AG04450 (cell line): Measurements from ENCODE around the gene DLX5. TPM values are rescaled to one million over a fixed set of nuclear protein-coding genes. Genes with fewer than 3 reads are reported as not detected.

ENCODE experiments used
- CTCF ChIA-PET: fragments of 300-600, 350-600 bp; formaldehyde crosslinking; extraction: SDS; loops from one replicate; lab custom pipeline; 2022; ENCODE audit warnings: antibody characterized with exemption, inconsistent platforms; lab: Charles Lee
- POLR2A ChIA-PET: fragments of 350-600 bp; formaldehyde crosslinking; extraction: SDS; loops from one replicate; lab custom pipeline; 2021; ENCODE audit warnings: antibody characterized with exemption, inconsistent platforms; lab: Yijun Ruan, JAX
- DNase-seq: peaks from one replicate; pipeline ENCODE4 v3.0.0-alpha.2; 2011; ENCODE audit warnings: low read depth, low spot score
- H3K27ac ChIP-seq: one replicate; pipeline ENCODE4 v1.5.1; 2012; ENCODE audit warnings: low read depth, low read length, control low read depth
- H3K27me3 ChIP-seq: one replicate; pipeline ENCODE4 v1.6.0; 2012; ENCODE audit warnings: low read length; ENCODE audit not compliant: control insufficient read depth, insufficient read depth
- H3K4me3 ChIP-seq: 2 replicates; pipeline ENCODE4 v1.5.1; 2011; ENCODE audit warnings: mild to moderate bottlenecking, low read depth, low read length, control low read depth
- H3K9me3 ChIP-seq: 2 replicates; pipeline ENCODE4 v1.5.1; 2012; ENCODE audit warnings: low read length; ENCODE audit not compliant: control insufficient read depth, insufficient read depth
- polyA plus RNA-seq: library from polyadenylated mRNA; depleted of rRNA; stranded (reverse); fragments of >200 nt; gene quantifications from 2 replicates; pipeline ENCODE4 v1.2.3, GENCODE V29; 2011; rRNA removed
- small RNA-seq: library from RNA; depleted of rRNA; stranded (forward); fragments of <200 nt; gene quantifications from one replicate; pipeline ENCODE3, GENCODE V24; 2012; ENCODE audit warnings: low read depth; ENCODE audit not compliant: insufficient read length
- TF ChIP-seq, protein P1 (sequence below): IDR thresholded peaks from 2 replicates; pipeline ENCODE4 v1.5.1; 2011; ENCODE audit warnings: low read depth, low read length, control low read depth, inconsistent platforms

DLX5 gene
- polyA plus RNA-seq, 1 experiment, result not detected

- ChIA-PET CTCF (no interaction called here), POLR2A (no interaction called here)
- DNase-seq, result no peak
- H3K27me3 ChIP-seq, result no peaks in the 10 kb centered on the region
- no peaks in the 10 kb centered on the region for H3K9me3 ChIP-seq
- TF ChIP-seq, protein P1, sequence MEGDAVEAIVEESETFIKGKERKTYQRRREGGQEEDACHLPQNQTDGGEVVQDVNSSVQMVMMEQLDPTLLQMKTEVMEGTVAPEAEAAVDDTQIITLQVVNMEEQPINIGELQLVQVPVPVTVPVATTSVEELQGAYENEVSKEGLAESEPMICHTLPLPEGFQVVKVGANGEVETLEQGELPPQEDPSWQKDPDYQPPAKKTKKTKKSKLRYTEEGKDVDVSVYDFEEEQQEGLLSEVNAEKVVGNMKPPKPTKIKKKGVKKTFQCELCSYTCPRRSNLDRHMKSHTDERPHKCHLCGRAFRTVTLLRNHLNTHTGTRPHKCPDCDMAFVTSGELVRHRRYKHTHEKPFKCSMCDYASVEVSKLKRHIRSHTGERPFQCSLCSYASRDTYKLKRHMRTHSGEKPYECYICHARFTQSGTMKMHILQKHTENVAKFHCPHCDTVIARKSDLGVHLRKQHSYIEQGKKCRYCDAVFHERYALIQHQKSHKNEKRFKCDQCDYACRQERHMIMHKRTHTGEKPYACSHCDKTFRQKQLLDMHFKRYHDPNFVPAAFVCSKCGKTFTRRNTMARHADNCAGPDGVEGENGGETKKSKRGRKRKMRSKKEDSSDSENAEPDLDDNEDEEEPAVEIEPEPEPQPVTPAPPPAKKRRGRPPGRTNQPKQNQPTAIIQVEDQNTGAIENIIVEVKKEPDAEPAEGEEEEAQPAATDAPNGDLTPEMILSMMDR, result no peak
- H3K4me3 ChIP-seq, result no peak overlapping the region
- H3K27ac ChIP-seq, result no peak overlapping the region
Observed at GRCh38 chr7:96979551-96980276, 44.9 kb downstream of the DLX5 start.

DNA sequence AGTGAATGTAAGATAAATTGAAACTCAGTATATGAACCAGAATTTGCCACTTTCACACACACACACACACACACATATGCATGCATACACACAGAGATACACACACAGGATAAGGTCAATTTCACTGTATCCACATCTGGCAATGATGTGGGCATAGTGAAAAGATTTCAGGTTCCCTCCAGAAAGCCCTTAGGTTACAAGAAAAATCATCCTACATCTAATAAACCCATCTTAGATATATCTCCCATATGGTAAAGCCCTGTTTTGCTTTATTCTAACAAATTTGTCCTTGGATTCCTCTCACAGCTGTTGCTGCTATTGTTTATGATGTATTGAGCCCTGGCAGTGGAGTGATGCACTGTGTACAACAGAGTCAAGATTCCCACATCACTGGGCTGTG, 47.2 kb downstream of the DLX5 start:
- Histone ChIP-seq H3K4me3 (no peak overlapping the region), H3K9me3 (no peaks in the 10 kb centered on the region), H3K27ac (no peak overlapping the region), H3K27me3 (no peaks in the 10 kb centered on the region)
- POLR2A ChIA-PET, result no interaction called here
- CTCF ChIA-PET, result no interaction called here
- TF ChIP-seq, protein P1, result no peak
- DNase-seq, result no peak

- ChIA-PET POLR2A (no interaction called here), CTCF (no interaction called here)
- H3K27ac ChIP-seq, result no peak overlapping the region
- H3K4me3 ChIP-seq, result no peak overlapping the region
- TF ChIP-seq, protein P1, result no peak
- no peaks in the 10 kb centered on the region for H3K27me3 ChIP-seq
- no peak for DNase-seq
- H3K9me3 ChIP-seq, result no peaks in the 10 kb centered on the region
Observed at GRCh38 chr7:96976106-96976505, 48.5 kb downstream of the DLX5 start.

DNA sequence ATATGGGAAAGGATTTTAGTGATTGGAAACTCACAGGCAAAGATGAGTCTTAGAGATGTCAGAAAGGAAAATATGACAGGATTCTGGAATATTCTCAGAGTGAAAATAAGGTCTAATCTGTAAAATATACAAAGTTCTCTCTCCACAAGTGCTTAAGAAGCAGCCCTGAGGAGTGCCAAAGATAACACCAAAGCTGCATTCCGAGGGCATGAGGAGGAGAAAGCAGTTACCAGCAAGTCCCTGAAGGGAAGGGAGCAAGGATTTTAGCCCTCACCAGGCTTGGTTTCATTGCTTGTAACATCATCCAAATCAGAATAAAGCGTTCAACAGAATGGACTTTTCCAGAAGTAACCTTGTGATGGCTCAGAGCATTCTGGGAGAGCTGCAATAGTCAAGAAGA, 50.6 kb downstream of the DLX5 start:
- DNase-seq, result no peak
- Histone ChIP-seq H3K4me3 (no peak overlapping the region), H3K9me3 (no peaks in the 10 kb centered on the region), H3K27me3 (no peaks in the 10 kb centered on the region), H3K27ac (no peak overlapping the region)
- CTCF ChIA-PET, result no interaction called here
- POLR2A ChIA-PET, result no interaction called here
- TF ChIP-seq, protein P1, result no peak

DNA sequence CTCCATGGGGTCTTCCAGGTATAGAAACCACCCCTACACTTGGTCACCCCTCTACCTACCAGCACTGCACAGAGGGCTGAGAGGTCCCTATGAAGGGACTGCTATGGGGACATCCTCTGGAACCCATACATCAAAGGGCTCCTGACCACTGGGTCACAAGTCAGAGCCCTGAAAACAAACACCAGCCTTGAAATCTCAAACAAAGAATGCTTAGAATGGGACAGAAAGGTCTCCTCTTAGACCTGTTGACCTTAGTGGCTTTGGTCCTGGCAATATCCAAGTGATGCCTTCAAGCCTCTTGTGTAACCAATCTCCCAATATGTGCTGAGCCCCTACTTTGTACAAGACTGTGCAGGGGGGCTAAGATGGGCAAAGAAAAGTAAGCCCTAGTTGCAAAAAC, 53.9 kb downstream of the DLX5 start:
- CTCF ChIA-PET, result no interaction called here
- no peak for DNase-seq
- POLR2A ChIA-PET, result no interaction called here
- H3K4me3 ChIP-seq, result no peak overlapping the region
- H3K27me3 ChIP-seq, result no peaks in the 10 kb centered on the region
- no peak overlapping the region for H3K27ac ChIP-seq
- no peaks in the 10 kb centered on the region for H3K9me3 ChIP-seq
- TF ChIP-seq, protein P1, result no peak

Small RNA genes within 50 kb of the gene (small RNA-seq; reads per million reads assigned to genes)
- gene RF01778, result not detected

Other genes with a start within 250 kb of the DLX5 start
- gene DLX6, start 19.3 kb downstream of the DLX5 start, polyA plus RNA-seq, result not detected in 2 replicates
- 9.2 and 13.7 TPM in 2 replicates for gene SDHAF3, start 92.9 kb upstream of the DLX5 start, polyA plus RNA-seq